ENCODE data around the gene FKBP5.
"Not testable (repeated sequence)": the region's sequence is repeated elsewhere in the genome, so short reads cannot be mapped to it uniquely, and the experiment has no call there.

DNA sequence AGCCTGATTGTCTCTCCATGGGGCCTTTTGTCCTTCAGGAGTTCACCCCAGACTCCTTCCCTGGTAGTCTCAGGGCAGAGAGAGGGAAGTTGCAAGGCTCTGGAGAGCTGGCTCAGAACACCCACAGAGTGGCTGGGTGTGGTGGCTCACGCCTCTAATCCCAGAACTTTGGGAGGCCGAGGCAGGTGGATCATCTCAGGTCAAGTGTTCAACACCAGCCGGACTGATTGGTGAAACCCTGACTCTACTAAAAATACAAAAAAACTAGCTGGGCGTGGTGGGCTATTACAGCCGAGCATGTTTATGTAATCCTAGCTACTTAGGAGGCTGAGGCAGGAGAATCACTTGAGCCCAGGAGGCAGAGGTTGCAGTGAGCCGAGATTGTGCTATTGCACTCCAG is 152.9 kb downstream of the FKBP5 start:
- not testable (repeated sequence) for TF ChIP-seq POLR2A (IDR thresholded peaks at IDR 0.05; ENCODE audit: low read length); GATA1 (IDR thresholded peaks at IDR 0.05; ENCODE audit: low read depth, low read length)
